GM19372 (cell line): Measurements from ENCODE around the gene HAUS1.
A peak's percentile ranks its signal among the peaks of the same experiment; 100 is the strongest.
"Not testable (repeated sequence)": the region's sequence is repeated elsewhere in the genome, so short reads cannot be mapped to it uniquely, and the experiment has no call there.

Experiments used
- ATAC-seq: cut with Tn5 transposase; IDR thresholded peaks from one replicate; pipeline ENCODE4 v1.9.1; 2021; ENCODE audit warnings: mild to moderate bottlenecking, low read depth, moderate library complexity; ENCODE audit not compliant: unreplicated experiment

The HAUS1 gene

DNA sequence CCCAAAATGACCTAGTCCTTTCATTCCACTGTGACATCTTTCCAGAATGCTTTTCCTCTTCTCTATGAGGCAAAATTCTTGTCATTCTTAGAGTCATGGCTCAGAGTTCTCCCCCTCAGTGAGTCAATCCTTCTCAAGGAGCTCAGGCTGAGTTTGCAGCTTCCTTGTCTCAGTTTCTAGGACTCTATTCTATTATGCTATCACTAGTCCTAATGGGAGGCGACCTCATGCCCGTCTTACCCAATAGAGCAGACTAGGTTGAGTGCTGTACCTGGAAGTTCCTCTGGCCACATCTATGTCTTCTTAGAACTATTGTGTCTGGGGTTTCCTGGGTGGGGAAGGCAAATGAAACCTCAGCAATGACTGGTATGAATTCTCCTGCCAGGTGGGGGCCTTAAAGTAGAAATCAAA lies 51.5 kb downstream of the HAUS1 start:
- ATAC-seq: no peak

DNA sequence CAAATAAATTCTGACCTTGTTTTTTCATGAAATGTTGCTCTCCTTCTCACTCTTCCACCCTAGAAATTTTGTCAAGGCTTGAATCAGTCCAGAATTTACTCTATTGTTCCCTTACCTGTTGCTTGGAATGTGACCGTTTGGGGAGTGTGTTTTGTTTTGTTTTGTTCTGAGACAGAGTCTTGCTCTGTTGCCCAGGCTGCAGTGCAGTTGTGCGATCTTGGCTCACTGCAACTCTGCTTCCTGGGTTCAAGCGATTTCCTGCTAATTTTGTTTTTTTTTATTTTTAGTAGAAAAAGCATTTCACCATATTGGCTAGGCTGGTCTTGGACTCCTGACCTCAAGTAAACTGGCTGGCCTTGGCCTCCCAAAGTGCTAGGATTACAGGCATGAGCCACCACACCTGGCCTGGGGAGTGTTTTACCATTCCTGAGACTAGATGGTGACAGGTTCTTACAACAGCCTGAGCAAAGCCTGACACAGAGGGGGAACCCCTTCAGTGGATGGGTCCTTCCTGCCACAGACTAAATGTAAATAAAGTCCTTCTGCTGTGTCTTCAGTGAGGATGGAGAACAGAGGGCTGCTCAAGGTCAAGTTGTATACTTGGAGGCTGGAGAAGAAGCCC lies 52.0 kb downstream of the HAUS1 start:
- no peak for ATAC-seq

DNA sequence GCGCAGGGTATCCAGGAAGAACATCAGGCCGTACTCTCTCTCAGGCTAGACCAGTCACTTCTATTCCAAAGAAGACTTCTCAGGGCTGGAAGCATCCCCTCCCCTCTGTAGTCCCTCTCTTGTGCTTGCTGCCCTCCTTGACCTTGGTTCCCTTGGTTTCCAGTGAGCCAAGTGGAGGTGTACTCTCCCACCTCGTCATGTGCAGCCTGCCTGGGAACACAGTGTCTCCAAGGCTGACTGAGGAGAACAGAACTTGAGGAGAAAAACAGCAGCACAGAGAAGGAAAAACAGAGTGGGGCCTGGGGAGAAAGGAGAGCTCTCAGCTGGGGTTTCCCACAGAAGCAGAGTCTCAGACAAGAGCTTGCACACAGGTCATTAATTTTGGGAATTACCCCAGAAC lies 52.7 kb downstream of the HAUS1 start:
- no peak for ATAC-seq

DNA sequence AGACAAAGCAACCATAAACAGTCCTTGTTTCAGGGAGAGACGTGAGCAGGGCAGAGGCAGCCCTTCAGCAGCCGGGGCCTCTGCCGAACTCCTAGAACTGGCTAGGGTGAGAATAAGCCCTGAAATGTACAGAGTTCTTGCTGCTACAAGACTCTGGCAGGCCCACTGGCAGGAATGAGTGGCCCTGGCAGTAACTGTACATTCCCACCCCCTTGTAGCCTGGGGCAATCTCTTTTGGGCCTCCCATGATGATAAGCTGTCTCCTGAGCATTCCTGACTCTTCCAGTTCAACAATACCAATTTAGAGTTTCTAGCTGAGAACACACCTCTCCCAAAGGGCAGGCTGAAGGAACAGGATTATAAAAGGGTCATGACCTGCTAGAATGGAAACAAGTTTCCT lies 54.3 kb downstream of the HAUS1 start:
- no peak for ATAC-seq

DNA sequence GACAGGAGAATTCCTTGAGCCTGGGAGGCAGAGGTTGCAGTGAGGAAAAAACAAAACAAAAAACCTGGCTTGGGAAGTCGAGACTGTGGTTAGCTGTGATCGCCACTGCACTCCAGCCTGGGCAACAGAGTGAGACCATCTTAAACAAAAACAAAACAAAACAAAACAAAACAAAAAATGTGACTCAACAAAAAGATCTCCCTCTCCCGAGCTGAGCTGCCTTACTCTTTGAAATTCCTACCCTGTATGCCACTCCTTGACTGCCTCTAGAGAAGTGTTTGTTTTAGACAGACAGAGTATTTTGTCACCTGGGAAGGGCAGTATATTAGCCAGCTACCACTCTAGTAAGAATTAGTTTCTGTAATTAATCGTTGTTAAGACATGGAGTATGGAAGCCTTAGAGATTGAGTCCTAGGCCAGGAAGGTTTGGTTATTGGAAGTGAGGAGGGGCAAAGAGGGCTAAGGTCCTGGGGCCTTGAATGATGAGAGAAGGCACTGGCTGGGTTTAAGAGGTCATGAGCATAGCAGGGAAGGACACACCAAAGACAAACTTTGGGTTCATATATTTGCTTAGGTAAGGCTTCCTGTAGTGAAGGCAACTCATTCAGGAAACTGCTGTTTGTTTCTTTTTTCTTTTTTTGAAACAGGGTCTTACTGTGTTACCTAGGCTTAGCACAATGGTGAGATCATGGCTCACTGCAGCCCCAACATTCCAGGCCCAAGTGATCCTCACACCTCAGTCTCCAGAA lies 56.0 kb downstream of the HAUS1 start:
- no peak for ATAC-seq

DNA sequence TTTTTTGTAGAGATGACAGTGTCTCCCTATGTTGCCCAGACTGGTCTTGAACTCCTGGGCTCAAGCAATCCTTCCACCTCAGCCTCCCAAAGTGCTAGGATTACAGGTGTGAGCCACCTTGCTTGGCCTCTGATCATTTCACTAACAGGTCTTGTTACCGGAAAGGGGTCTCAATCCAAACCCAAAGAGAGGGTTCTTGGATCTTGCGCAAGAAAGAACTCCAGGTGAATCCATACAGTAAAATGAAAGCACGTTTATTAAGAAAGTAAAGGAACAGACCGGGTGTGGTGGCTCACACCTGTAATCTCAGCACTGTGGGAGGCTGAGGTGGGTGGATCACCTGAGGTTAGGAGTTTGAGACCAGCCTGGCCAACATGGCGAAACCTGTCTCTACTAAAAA lies 56.7 kb downstream of the HAUS1 start:
- ATAC-seq: not testable (repeated sequence)

DNA sequence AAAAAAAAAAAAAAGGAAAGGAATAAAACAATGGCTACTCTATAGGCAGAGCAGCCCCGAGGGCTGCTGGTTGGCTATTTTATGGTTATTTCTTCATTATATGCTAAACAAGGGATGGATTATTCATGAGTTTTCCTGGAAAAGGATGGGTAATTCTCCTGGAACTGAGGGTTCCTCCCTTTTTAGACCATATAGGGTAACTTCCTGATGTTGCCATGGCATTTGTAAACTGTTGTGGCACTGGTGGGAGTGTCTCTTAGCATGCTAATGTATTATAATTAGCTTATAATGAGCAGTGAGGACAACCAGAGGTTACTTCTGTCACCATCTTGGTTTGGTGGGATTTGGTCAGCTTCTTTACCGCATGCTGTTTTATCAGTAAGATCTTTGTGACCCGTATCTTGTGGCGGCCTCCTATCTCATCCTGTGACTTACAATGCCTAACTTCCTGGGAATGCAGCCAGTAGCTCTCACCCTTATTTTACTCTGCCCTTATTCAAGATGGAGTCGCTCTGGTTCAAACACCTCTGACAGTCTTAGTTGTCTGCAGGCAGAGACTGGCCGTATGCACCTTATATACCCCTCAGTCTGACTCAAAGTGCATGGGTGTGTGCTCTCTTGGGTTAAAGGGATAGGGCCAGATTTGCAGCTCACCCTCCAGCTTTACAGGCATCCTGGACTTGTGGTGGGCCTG lies 57.7 kb downstream of the HAUS1 start:
- ATAC-seq: no peak

DNA sequence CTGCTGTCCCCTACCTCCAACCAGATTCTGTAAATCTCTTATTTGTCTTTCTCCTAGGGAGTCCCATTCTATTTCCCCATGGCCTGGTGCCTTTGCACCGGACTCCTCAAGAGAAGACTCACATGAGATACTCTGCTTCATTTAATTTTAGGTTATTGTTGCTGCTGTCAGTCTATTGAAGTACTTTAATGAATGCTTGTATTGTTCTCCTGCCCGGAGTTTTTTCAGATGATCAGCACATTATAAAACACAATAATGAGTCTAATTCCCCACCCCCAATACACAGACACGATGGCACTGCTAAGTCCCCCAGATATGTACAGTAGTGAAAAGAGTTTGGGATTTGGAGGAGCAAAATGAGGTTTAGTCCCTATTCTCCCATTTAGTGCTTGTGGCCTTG lies 58.9 kb downstream of the HAUS1 start:
- ATAC-seq: no peak

DNA sequence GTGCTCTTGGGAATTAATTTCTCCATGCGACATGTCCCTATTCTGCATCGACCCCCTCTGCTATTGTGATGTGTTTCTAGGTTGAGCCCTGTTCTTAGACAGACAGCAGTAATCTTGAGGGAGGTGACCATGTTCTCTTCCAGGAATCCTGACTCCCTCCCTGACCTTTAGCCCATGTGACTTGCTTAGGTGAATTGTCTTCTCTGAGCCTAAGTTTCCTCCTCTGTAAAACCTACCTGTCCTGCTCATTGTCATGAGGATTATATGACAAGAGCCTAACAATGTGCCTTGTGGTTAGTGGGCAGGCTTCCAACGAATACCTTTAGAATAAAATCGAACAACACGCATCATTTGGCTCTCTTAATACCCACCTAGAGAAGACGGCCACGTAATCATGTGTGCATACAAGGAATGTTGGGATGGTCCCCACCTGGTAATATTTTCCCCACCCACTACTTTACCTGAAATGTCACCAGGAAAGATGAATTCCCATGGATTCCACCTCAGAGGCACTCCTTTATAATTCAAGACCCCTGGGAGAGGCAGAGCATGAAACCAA lies 59.8 kb downstream of the HAUS1 start:
- no peak for ATAC-seq

DNA sequence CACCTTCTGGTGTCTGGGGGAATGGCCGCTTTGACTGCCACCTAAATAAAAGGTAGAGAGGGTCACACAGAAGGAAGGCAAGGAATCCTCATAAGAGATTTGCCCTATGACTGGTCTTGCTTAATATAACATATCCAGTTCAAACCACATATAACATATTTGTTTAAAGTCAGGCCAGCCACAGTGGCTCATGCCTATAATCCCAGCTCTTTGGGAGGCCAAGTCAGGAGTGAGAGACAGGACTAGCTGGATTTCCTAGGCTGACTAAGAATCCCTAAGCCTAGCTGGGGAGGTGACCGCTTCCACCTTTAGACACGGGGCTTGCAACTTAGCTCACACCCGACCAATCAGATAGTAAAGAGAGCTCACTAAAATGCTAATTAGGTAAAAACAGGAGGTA lies 60.3 kb downstream of the HAUS1 start:
- ATAC-seq: not testable (repeated sequence)

DNA sequence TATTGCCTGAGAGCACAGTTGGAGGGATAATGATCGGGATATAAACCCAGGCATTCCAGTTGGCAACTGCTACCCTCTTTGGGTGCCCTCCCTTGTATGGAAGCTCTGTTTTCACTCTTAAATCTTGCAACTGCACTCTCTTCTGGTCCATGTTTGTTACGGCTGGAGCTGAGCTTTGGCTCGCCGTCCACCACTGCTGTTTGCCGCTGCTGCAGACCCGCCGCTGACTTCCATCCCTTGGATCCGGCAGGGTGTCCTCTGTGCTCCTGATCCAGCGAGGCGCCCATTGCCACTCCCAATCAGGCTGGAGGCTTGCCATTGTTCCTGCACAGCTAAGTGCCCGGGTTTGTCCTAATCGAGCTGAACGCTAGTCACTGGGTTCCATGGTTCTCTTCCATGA lies 60.7 kb downstream of the HAUS1 start:
- no peak for ATAC-seq

DNA sequence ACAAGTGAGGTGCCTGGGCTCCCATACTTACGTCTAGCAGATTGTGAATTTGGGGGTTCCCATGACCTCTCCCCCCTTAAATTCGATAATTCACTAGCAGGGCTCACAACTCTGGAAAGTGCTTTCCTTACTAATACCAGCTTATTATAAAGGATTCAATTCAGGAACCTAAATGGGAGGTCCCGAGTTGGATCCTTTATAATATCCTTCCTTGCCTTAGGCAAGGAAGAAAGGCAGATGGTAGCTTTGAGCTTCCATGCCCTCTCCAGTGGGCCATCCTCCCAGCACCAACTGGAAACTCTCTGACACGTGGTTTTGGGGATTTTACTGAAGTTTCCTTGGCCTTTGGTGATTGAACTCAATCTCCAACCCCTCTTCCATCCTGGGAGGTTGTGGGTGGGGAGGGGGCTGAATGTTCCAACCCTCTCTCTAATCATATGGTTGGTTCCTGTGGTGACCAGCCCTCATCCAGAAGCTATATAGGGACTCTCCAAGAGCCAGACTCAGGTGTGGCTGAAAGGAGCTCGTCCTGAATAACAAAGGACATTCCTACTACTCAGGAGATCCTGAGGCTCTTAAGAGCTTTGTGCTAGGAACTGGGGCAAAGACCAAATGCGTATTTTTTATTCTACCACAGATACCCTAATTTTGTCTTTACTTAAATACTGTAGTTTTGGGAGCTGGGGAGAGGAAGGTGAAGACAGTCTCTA lies 62.2 kb downstream of the HAUS1 start:
- no peak for ATAC-seq

DNA sequence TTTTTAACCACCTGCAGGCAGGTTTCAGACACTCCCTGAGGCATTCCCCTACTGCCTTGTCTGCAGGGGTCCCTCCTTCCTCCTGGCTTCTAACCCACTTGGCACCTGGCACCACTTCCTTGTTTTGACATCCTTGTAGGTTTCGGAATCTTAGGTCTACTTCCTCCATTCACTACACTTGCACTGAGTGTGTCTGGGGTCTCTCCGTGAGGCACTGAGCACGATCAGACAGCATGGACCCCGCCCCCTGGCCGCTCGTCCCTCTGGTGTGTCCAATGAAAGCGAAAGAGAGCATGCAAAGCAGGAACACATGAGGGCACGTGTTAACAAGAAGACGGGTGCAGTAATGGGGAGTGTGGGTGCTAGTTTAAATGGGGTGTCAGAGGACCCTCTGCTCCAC lies 63.8 kb downstream of the HAUS1 start:
- ATAC-seq: peak; percentile 84

DNA sequence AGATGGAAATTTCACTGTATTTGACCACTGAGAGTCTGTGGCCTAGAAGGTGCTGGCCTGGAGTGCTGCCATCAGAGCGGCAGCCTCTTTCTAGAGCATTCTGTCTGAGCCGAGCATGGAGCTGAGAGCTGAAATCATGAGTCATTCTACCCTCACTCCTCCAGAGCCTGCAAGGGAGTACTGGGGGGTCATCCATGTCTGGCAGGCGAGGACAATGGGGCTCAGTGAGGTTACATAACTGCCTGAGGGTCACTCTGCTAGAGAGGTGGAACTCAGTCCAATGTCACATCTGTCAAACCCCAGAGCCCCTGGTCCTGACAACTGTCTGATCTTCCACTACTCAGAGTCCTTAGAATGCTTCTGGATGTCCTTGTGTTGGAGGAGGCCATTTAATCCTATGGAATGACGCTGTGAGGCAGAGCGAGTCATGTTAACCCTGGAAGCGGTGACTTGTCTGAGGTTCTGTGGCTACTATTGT lies 65.3 kb downstream of the HAUS1 start:
- no peak for ATAC-seq

DNA sequence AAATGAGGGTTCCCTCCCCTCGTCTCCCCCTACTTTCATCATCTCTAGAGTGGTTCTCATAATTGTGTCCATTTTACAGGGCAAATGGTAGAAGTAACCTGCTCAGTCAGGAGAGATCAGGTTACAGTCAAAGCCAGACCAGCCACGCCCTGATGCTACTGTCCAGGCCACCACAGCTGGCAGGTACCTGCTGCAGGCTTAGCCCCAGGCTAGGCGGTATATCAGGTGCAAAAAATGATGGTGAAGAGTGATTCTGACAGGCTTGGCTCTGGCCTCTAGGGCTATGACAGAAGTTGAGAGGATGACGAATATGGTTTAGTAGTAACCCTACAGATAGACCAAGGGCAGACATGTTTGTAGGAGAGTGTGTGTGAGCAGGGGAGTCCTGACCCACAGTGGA lies 67.1 kb downstream of the HAUS1 start:
- ATAC-seq: no peak

DNA sequence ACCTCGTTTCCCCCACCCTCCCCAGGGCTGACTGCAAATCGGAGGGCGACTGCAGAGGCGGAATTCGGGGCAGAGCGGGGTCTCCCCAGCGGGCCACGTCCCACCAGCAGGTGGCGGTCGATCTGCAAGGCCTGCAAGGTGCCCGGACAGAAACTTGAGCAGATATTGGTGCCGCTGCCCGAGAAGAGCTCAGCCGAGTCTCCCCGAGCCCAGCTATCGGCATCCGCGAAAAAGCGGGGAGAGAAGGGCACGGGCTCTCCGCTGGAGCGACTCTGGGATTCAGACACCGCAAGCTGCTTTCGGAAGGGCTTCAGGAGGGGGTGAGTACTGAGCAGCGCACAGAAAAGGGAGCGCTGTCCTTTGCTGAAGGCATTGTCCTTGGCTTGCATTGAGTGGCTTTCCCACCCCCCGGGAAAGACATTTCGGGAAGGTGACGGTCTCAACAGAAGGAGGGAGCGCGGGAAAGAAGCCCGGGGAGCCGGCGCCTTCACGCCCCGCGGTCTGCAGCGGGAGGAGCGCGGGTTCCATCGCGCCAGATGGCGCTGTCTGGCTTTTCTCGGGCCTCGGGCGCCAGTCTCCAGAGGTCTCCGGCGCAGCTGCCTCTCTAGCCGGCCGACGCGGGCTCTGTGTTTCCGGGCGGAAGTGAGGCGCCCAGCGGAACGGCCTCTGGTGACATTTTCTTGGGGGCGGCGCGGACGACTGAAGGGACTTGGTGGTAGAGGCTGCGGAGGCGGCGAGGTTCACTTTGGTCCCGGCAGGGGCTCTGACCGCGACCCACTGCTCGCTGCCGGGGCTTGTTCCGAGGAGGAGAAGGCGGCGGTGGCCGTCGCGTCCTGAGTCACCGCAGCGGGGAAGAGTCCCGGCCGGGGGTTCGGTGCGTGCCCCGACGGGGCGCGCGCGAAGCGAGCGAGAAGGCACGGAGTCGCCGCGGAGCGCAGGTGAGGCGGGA lies 69.5 kb downstream of the HAUS1 start:
- ATAC-seq: peak; percentile 80

DNA sequence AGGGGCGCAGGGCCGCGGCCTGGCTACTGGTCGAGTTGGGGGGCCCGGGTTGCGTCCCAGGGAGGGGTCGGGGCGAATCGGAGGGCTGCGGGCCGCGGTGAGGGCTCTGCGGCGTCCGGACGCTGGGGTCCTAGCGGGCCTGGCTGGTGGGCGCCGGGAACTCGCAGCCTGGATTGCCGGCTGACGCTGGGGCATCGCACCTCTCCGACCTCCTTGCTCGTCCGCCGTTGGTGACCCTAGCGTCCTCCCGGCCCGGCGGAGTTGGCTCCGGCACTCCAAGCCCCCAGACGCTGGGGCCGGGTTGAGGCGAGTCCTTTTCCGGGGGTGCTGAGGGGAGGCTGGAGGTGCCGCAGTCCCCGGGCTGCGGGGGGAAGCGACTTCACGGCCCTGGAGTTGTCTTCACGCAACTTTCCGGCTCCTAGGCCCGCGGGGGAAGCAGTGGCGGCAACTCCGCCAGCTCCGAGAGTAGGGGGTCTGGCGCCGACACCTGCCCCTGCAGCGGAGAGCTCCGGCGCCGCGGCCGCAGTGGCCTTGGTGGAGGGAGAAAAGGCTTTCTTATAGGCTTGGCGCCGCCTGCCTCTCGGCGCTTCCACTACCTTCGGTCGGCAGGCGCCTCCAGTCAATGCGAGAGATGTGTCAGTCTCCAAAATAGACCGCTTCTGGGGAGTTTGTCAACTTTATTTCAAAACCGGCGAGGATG lies 70.3 kb downstream of the HAUS1 start:
- ATAC-seq: no peak

DNA sequence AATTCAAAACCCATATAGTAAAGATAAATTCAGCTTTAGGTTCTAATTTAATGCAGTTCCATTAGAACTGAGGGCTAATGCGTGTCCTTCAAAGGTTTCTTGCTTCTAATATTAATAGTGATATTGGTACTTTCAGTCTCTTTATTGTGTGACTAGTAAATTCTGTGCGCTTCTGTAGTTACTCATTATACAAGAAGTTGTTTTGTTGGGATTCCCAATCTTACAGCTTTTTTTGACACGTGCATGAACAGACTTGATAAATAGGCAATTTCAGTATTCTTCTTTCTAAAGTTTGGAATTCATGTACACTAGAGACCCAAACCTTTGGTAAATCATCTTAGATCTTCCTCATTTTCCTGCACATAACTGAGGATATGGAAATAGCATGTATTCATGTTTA lies 71.8 kb downstream of the HAUS1 start:
- no peak for ATAC-seq
